ENCODE results near the gene GPR35. TPM values are rescaled to one million over a fixed set of nuclear protein-coding genes. Genes with fewer than 3 reads are reported as not detected.

The GPR35 gene
- total RNA-seq, 2 donors from 2014 or later = 48.2 to 50.7 TPM

- Mint-ChIP-seq H3K27ac (no peak overlapping the region), H3K9me3 (no peaks in the 10 kb centered on the region), H3K4me3 (peak overlapping the region; percentile 91 to 98), H3K27me3 (ENCODE audit: low read depth) (no peaks in the 10 kb centered on the region), H3K36me3 (ENCODE audit: insufficient read depth in 2 of 2) (peaks cover 2 to 13% of the 10 kb centered on the region in 2 donors), H3K4me1 (ENCODE audit: low read depth) (peaks cover 61% of the 10 kb centered on the region)
- DNase-seq = no peak
- peak in 1 of 2 donors; percentile 2 for ATAC-seq (replicated peaks in 1 of 2)
Measured at GRCh38 chr2:240584486-240585031, 40.7 kb upstream of the GPR35 start.

- Mint-ChIP-seq H3K4me1 (ENCODE audit: low read depth) (peaks cover 56% of the 10 kb centered on the region), H3K27ac (no peak overlapping the region)
Measured at GRCh38 chr2:240585101-240585500, 40.2 kb upstream of the GPR35 start.

GRCh38 chr2:240585681-240586197, 39.5 kb upstream of the GPR35 start:
- ATAC-seq (replicated peaks in 1 of 2) (no peak), DNase-seq (no peak)
- Mint-ChIP-seq H3K9me3 (no peaks in the 10 kb centered on the region), H3K4me1 (ENCODE audit: low read depth) (peaks cover 49% of the 10 kb centered on the region), H3K27ac (peak overlapping the region; percentile 90), H3K4me3 (peak overlapping the region; percentile 91 to 98), H3K27me3 (ENCODE audit: low read depth) (no peaks in the 10 kb centered on the region), H3K36me3 (ENCODE audit: insufficient read depth in 2 of 2) (peaks cover 2 to 5% of the 10 kb centered on the region in 2 donors)

More at GRCh38 chr2:240585101-240585500, 40.2 kb upstream of the GPR35 start:
- ATAC-seq (replicated peaks in 1 of 2) = no peak
- H3K9me3 Mint-ChIP-seq = no peaks in the 10 kb centered on the region
- no peaks in the 10 kb centered on the region for H3K27me3 Mint-ChIP-seq (ENCODE audit: low read depth)
- H3K36me3 Mint-ChIP-seq (ENCODE audit: insufficient read depth in 2 of 2) = peaks cover 2 to 11% of the 10 kb centered on the region in 2 donors
- DNase-seq = no peak
- H3K4me3 Mint-ChIP-seq = peak overlapping the region; percentile 91 to 98

- no peaks in the 10 kb centered on the region for H3K9me3 Mint-ChIP-seq
- peak; percentile 98 to 99 for DNase-seq
- H3K36me3 Mint-ChIP-seq (ENCODE audit: insufficient read depth in 2 of 2) = peaks cover 0 to 1% of the 10 kb centered on the region in 2 donors
- peak within 1 kb of the TSS; percentile 91 to 98 for H3K4me3 Mint-ChIP-seq
- H3K4me1 Mint-ChIP-seq (ENCODE audit: low read depth) = peaks cover 48% of the 10 kb centered on the region
- no peaks in the 10 kb centered on the region for H3K27me3 Mint-ChIP-seq (ENCODE audit: low read depth)
- peak; percentile 91 for ATAC-seq (replicated peaks in 1 of 2)
- peak within 1 kb of the TSS; percentile 90 for H3K27ac Mint-ChIP-seq
Measured at GRCh38 chr2:240586198-240586918, 38.9 kb upstream of the GPR35 start, which contains the start of gene CAPN10. Gene CAPN10 (plus strand): TSS chr2:240586734. CDS start chr2:240586912, 178 bp downstream.

- H3K27me3 Mint-ChIP-seq (ENCODE audit: low read depth) = no peaks in the 10 kb centered on the region
- peak overlapping the region; percentile 87 for H3K27ac Mint-ChIP-seq
- ATAC-seq (replicated peaks in 1 of 2) (peak; percentile 35 to 36), DNase-seq (peak; percentile 67 to 70)
- no peaks in the 10 kb centered on the region for H3K9me3 Mint-ChIP-seq
- H3K4me3 Mint-ChIP-seq = peak overlapping the region; percentile 76 to 95
- H3K4me1 Mint-ChIP-seq (ENCODE audit: low read depth) = peaks cover 48% of the 10 kb centered on the region
- no peaks in the 10 kb centered on the region for H3K36me3 Mint-ChIP-seq (ENCODE audit: insufficient read depth in 2 of 2)
Measured at GRCh38 chr2:240586919-240587800, 38.1 kb upstream of the GPR35 start.

GRCh38 chr2:240588006-240588655, 37.1 kb upstream of the GPR35 start:
- peak overlapping the region; percentile 76 to 95 for H3K4me3 Mint-ChIP-seq
- peaks cover 38% of the 10 kb centered on the region for H3K4me1 Mint-ChIP-seq (ENCODE audit: low read depth)
- DNase-seq = no peak
- ATAC-seq (replicated peaks in 1 of 2) = no peak
- no peaks in the 10 kb centered on the region for H3K9me3 Mint-ChIP-seq
- H3K27me3 Mint-ChIP-seq (ENCODE audit: low read depth) = no peaks in the 10 kb centered on the region
- no peaks in the 10 kb centered on the region for H3K36me3 Mint-ChIP-seq (ENCODE audit: insufficient read depth in 2 of 2)
- H3K27ac Mint-ChIP-seq = peak overlapping the region; percentile 26

- H3K27ac Mint-ChIP-seq = peak overlapping the region; percentile 26
- DNase-seq (no peak), ATAC-seq (replicated peaks in 1 of 2) (no peak)
- peak overlapping the region; percentile 76 to 95 for H3K4me3 Mint-ChIP-seq
- H3K36me3 Mint-ChIP-seq (ENCODE audit: insufficient read depth in 2 of 2) = no peaks in the 10 kb centered on the region
- H3K4me1 Mint-ChIP-seq (ENCODE audit: low read depth) = peaks cover 33% of the 10 kb centered on the region
- H3K9me3 Mint-ChIP-seq = no peaks in the 10 kb centered on the region
- H3K27me3 Mint-ChIP-seq (ENCODE audit: low read depth) = no peaks in the 10 kb centered on the region
Measured at GRCh38 chr2:240588669-240589068, 36.6 kb upstream of the GPR35 start.

- Mint-ChIP-seq H3K4me3 (no peak overlapping the region), H3K4me1 (ENCODE audit: low read depth) (peaks cover 28% of the 10 kb centered on the region), H3K27ac (no peak overlapping the region), H3K9me3 (no peaks in the 10 kb centered on the region), H3K27me3 (ENCODE audit: low read depth) (no peaks in the 10 kb centered on the region), H3K36me3 (ENCODE audit: insufficient read depth in 2 of 2) (no peaks in the 10 kb centered on the region)
- ATAC-seq (replicated peaks in 1 of 2) = no peak
- DNase-seq = no peak
Measured at GRCh38 chr2:240589375-240589774, 35.9 kb upstream of the GPR35 start.

GRCh38 chr2:240589850-240590525, 35.3 kb upstream of the GPR35 start:
- Mint-ChIP-seq H3K36me3 (ENCODE audit: insufficient read depth in 2 of 2) (no peaks in the 10 kb centered on the region), H3K9me3 (no peaks in the 10 kb centered on the region), H3K4me1 (ENCODE audit: low read depth) (peaks cover 22% of the 10 kb centered on the region), H3K27ac (no peak overlapping the region), H3K4me3 (no peak overlapping the region), H3K27me3 (ENCODE audit: low read depth) (no peaks in the 10 kb centered on the region)
- ATAC-seq (replicated peaks in 1 of 2) (no peak), DNase-seq (no peak)

- Mint-ChIP-seq H3K9me3 (no peaks in the 10 kb centered on the region), H3K4me3 (no peak overlapping the region), H3K36me3 (ENCODE audit: insufficient read depth in 2 of 2) (no peaks in the 10 kb centered on the region), H3K4me1 (ENCODE audit: low read depth) (peaks cover 21% of the 10 kb centered on the region), H3K27ac (no peak overlapping the region), H3K27me3 (ENCODE audit: low read depth) (no peaks in the 10 kb centered on the region)
- DNase-seq = no peak
- ATAC-seq (replicated peaks in 1 of 2) = no peak
Measured at GRCh38 chr2:240590681-240591111, 34.6 kb upstream of the GPR35 start.

GRCh38 chr2:240591226-240591625, 34.1 kb upstream of the GPR35 start:
- H3K4me3 Mint-ChIP-seq = no peak overlapping the region
- H3K36me3 Mint-ChIP-seq (ENCODE audit: insufficient read depth in 2 of 2) = no peaks in the 10 kb centered on the region
- no peak overlapping the region for H3K27ac Mint-ChIP-seq
- H3K4me1 Mint-ChIP-seq (ENCODE audit: low read depth) = peaks cover 21% of the 10 kb centered on the region
- DNase-seq (no peak), ATAC-seq (replicated peaks in 1 of 2) (no peak)
- H3K9me3 Mint-ChIP-seq = no peaks in the 10 kb centered on the region
- H3K27me3 Mint-ChIP-seq (ENCODE audit: low read depth) = no peaks in the 10 kb centered on the region

GRCh38 chr2:240591784-240592183, 33.5 kb upstream of the GPR35 start:
- no peaks in the 10 kb centered on the region for H3K27me3 Mint-ChIP-seq (ENCODE audit: low read depth)
- no peak overlapping the region for H3K27ac Mint-ChIP-seq
- H3K9me3 Mint-ChIP-seq = no peaks in the 10 kb centered on the region
- no peak overlapping the region for H3K4me3 Mint-ChIP-seq
- DNase-seq (no peak), ATAC-seq (replicated peaks in 1 of 2) (no peak)
- no peaks in the 10 kb centered on the region for H3K36me3 Mint-ChIP-seq (ENCODE audit: insufficient read depth in 2 of 2)
- peaks cover 21% of the 10 kb centered on the region for H3K4me1 Mint-ChIP-seq (ENCODE audit: low read depth)

All from activated T-cell treated with anti-CD3 and anti-CD28 coated beads, Interleukin-2, amount 50 U/mL, for 72 hours (primary cell).